Smooth muscle cell of the umbilical artery (primary cell): ENCODE results near the gene APBA1. TPM values are rescaled to one million over a fixed set of nuclear protein-coding genes. Genes with fewer than 3 reads are reported as not detected.

Source experiments
- total RNA-seq: library from RNA; depleted of rRNA; stranded (reverse); fragments of >200 nt; gene quantifications from 2 replicates; pipeline ENCODE4 v1.2.3, GENCODE V29; 2014

The APBA1 gene
- total RNA-seq, result 7.4 and 9.8 TPM in 2 replicates

DNA sequence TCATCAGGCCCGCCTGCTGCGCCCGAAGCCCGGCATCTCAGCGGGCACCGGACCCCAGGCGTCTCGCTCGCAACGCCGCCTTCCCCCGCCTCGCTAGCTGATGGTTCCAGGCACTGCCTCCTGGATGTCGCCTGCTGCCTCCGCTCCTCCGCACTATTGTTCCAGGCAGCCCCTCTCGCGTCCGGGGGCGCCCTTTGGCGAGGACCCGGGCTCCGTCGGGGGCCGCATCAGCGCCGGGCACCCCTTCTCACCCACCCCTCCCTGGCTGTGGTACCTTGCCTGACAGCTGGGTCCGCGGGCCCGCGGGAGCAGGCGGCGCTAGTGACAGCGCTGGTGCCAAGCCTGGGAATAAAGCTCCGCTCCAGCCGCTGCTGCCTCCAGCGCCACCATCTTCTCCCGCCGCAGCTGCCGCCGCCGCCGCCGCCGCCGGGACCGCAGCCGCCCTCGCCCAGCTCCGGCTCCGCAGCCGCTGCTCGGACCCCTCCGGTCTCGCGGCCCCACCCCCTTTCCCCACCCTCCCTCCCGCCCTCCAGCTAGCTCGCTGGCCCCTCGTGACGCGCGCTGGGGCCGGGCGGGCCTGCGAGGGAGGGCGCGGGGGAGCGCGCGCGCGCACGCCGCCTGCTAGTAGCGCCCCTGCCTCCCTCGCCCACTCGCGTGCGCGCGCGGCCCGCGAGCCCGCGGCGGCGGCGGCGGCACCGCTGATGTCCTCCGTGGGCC, at the start of gene APBA1:
TSS of gene APBA1 (minus strand) at position 493 of the 717 bp plus-strand sequence.

Other genes starting within 250 kb of the APBA1 start
- gene PTAR1, start 87.6 kb upstream of the APBA1 start, total RNA-seq, result 98.0 and 99.5 TPM in 2 replicates
- gene CFAP95, start 148.4 kb upstream of the APBA1 start, total RNA-seq, result not detected in 2 replicates